ENCODE results near the gene RNF220.

RNF220 gene

DNA sequence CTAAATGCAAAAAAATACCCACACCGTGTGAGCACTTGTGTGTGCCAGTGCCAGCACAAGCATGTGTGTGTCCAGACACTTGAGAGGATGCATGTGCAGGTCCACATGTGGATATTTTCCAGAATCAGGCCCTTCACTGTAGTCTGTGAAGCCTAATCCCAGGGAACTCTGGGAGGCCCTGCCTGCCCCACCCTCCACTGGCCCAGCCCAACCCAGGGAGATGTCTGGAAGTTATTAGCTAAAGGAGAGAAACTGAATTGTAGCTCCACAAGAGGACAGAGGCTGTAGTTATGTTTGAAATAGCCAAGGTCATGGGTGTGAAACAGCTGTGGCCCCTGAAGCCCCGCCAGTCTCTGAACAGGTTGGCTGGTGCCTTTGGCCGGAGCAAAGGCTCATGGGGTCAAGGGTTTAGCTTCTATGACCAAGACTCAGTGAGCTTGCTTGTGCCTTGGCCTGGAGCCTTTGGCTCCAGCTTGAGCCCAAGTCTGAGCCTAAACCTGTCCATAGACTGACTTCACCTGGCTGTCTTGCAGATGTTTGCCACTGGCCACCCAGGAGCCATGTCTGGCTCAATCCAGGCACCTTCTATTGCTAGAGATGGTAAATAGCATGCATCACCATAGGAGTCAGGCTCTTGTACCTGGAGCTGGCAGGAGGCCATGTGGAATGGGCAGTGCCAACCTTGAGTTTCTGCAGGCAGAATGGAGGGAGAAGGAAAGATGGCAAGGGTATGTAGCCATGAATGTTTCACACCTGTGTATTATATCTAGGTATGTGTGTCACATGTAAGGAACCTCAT, 199.3 kb downstream of the RNF220 start:
- H3F3A ChIP-seq (ENCODE audit: insufficient read depth, low read length): no peaks in the 10 kb centered on the region

DNA sequence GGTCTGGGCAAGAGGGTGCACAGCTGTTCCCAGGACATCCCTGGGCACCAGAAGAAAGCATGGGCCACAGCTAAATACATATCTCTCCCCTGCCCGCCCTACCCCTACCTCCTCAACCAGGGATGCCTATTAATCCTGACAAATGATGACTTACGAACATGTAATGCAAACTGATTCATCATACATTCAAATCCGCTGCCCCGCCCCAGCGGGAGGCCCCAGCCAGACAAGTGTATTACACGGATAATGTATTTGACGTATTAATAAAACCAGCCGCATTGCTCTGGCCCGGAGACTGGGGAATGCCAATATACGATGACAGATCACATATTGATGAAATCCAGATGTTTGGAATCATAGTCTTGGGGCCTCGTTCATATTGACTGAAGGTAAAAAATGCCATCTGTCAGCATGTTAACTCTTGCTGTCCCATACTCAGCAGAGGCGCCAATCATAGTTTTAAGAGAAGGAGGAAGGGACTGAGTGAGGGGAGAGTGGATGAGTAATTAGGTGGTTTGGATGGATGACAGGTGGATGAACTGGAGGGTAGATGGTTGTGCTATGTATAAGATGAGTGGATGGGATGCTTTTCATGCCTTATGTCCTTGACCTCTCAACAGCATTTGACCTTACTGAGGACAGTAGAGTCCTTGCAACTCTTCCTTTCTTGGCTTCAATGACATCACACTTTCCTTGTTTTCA, 201.0 kb downstream of the RNF220 start:
- TF ChIP-seq, protein P1, sequence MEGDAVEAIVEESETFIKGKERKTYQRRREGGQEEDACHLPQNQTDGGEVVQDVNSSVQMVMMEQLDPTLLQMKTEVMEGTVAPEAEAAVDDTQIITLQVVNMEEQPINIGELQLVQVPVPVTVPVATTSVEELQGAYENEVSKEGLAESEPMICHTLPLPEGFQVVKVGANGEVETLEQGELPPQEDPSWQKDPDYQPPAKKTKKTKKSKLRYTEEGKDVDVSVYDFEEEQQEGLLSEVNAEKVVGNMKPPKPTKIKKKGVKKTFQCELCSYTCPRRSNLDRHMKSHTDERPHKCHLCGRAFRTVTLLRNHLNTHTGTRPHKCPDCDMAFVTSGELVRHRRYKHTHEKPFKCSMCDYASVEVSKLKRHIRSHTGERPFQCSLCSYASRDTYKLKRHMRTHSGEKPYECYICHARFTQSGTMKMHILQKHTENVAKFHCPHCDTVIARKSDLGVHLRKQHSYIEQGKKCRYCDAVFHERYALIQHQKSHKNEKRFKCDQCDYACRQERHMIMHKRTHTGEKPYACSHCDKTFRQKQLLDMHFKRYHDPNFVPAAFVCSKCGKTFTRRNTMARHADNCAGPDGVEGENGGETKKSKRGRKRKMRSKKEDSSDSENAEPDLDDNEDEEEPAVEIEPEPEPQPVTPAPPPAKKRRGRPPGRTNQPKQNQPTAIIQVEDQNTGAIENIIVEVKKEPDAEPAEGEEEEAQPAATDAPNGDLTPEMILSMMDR (IDR thresholded peaks at IDR 0.05; ENCODE audit: low read length): no peak
- TF ChIP-seq EZH2 (IDR thresholded peaks at IDR 0.05; ENCODE audit: borderline replicate concordance, low read length): no peak

More for the DNA sequence above, 199.3 kb downstream of the RNF220 start:
- Histone ChIP-seq H4K20me1 (ENCODE audit: insufficient read depth, low read length) (no peaks in the 10 kb centered on the region), H3K9me2 (ENCODE audit: low read depth, low read length) (no peaks in the 10 kb centered on the region), H2AFZ (ENCODE audit: low read length) (no peak overlapping the region), H3K4me1 (ENCODE audit: insufficient read depth, low read length, severe bottlenecking) (no peaks in the 10 kb centered on the region), H3K27me3 (ENCODE audit: insufficient read depth, low read length) (peaks cover 4% of the 10 kb centered on the region; the same call in 1 of the 2 replicates), H3K4me2 (ENCODE audit: low read length) (no peak overlapping the region), H3K9me3 (ENCODE audit: low read length) (no peaks in the 10 kb centered on the region), H3K4me3 (ENCODE audit: low read depth, low read length, poor library complexity, severe bottlenecking) (no peak overlapping the region), H3K36me3 (ENCODE audit: insufficient read depth, low read length) (no peaks in the 10 kb centered on the region), H3K27ac (ENCODE audit: low read depth, low read length, poor library complexity, severe bottlenecking) (no peak overlapping the region), H3K9ac (ENCODE audit: low read length) (no peak overlapping the region), H3K79me2 (ENCODE audit: insufficient read depth, low read length) (no peaks in the 10 kb centered on the region)
- no peak for TF ChIP-seq EZH2 (IDR thresholded peaks at IDR 0.05; ENCODE audit: borderline replicate concordance, low read length)
- TF ChIP-seq, protein P1 (IDR thresholded peaks at IDR 0.05; ENCODE audit: low read length): no peak

DNA sequence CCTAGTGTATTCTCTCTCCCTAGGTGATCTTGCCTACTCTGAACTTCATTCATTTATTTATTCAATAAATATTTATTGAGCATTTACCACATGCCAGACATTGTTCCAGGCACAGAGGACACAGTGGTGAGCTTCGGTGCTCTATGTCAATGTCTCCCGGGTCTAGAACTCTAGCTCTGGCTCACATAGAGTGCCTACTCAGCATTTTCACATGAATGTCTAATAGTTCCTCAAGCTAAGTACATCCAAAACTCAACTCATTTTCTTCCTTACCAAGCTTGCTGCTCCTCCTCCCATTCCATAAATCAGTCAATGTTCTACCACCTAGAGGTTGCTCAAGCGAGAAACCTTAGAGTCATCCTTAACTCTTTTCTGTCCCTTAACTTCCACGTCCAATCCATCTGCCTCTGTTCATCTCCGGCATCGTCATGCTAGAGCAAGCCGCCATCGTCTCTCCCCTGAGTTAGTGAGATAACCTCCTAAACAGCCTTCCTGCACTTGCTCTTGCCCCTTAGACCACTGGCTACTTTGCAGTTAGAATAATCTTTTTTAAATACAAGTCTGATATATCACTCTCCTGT, 201.7 kb downstream of the RNF220 start:
- no peak overlapping the region for H3K9ac ChIP-seq (ENCODE audit: low read length)
- H3F3A ChIP-seq (ENCODE audit: insufficient read depth, low read length): no peaks in the 10 kb centered on the region
- H3K9me2 ChIP-seq (ENCODE audit: low read depth, low read length): no peaks in the 10 kb centered on the region
- H3K27me3 ChIP-seq (ENCODE audit: insufficient read depth, low read length): no peaks in the 10 kb centered on the region; the same call in 1 of the 2 replicates
- no peaks in the 10 kb centered on the region for H4K20me1 ChIP-seq (ENCODE audit: insufficient read depth, low read length)
- H3K4me3 ChIP-seq (ENCODE audit: low read depth, low read length, poor library complexity, severe bottlenecking): no peak overlapping the region
- no peak overlapping the region for H3K4me2 ChIP-seq (ENCODE audit: low read length)
- H3K27ac ChIP-seq (ENCODE audit: low read depth, low read length, poor library complexity, severe bottlenecking): no peak overlapping the region
- no peaks in the 10 kb centered on the region for H3K79me2 ChIP-seq (ENCODE audit: insufficient read depth, low read length)
- no peak overlapping the region for H2AFZ ChIP-seq (ENCODE audit: low read length)
- H3K4me1 ChIP-seq (ENCODE audit: insufficient read depth, low read length, severe bottlenecking): no peaks in the 10 kb centered on the region
- TF ChIP-seq EZH2 (IDR thresholded peaks at IDR 0.05; ENCODE audit: borderline replicate concordance, low read length): no peak
- H3K9me3 ChIP-seq (ENCODE audit: low read length): no peaks in the 10 kb centered on the region
- no peaks in the 10 kb centered on the region for H3K36me3 ChIP-seq (ENCODE audit: insufficient read depth, low read length)

More for the DNA sequence above, 201.0 kb downstream of the RNF220 start:
- Histone ChIP-seq H3F3A (ENCODE audit: insufficient read depth, low read length) (no peaks in the 10 kb centered on the region), H3K9me2 (ENCODE audit: low read depth, low read length) (no peaks in the 10 kb centered on the region), H3K79me2 (ENCODE audit: insufficient read depth, low read length) (no peaks in the 10 kb centered on the region), H3K27me3 (ENCODE audit: insufficient read depth, low read length) (peaks cover 4% of the 10 kb centered on the region; the same call in 1 of the 2 replicates), H2AFZ (ENCODE audit: low read length) (no peak overlapping the region), H3K9me3 (ENCODE audit: low read length) (no peaks in the 10 kb centered on the region), H4K20me1 (ENCODE audit: insufficient read depth, low read length) (no peaks in the 10 kb centered on the region), H3K36me3 (ENCODE audit: insufficient read depth, low read length) (no peaks in the 10 kb centered on the region), H3K27ac (ENCODE audit: low read depth, low read length, poor library complexity, severe bottlenecking) (no peak overlapping the region), H3K4me3 (ENCODE audit: low read depth, low read length, poor library complexity, severe bottlenecking) (no peak overlapping the region), H3K4me1 (ENCODE audit: insufficient read depth, low read length, severe bottlenecking) (no peaks in the 10 kb centered on the region), H3K4me2 (ENCODE audit: low read length) (no peak overlapping the region), H3K9ac (ENCODE audit: low read length) (no peak overlapping the region)
